ENCODE data around the gene UTS2B.
"Not testable (repeated sequence)": the region's sequence is repeated elsewhere in the genome, so short reads cannot be mapped to it uniquely, and the experiment has no call there.

- TF ChIP-seq CTCF, JUND (IDR thresholded peaks at IDR 0.05): not testable (repeated sequence)
These were observed 84.3 kb downstream of the UTS2B start for GRCh38 chr3:191246034-191246433.
